ENCODE measurements around the gene LARP6. TPM values are rescaled to one million over a fixed set of nuclear protein-coding genes. Genes with fewer than 3 reads are reported as not detected.

Gene LARP6
- 10 to 100 TPM; 31.8 to 73.1 (median 45.0) TPM for total RNA-seq
- polyA plus RNA-seq, result 10 to 100 TPM; 18.9 to 32.7 TPM
- long read RNA-seq, donor 1, full-length matches to known transcripts, result 65 of 78 reads
- long read RNA-seq, donor 1, partial matches to known transcripts, result 2 of 78 reads
- long read RNA-seq, donor 1, other reads (novel, unspliced or antisense), result 11 of 78 reads
- long read RNA-seq, donor 2, full-length matches to known transcripts, result 12 of 29 reads
- long read RNA-seq, donor 2, partial matches to known transcripts, result 1 of 29 reads
- long read RNA-seq, donor 2, other reads (novel, unspliced or antisense), result 16 of 29 reads
- long read RNA-seq, donor 3, full-length matches to known transcripts, result 87 of 105 reads
- long read RNA-seq, donor 3, partial matches to known transcripts, result 4 of 105 reads
- long read RNA-seq, donor 3, other reads (novel, unspliced or antisense), result 14 of 105 reads

- peak within 1 kb of the TSS; percentile 75 to 96 (median 90) for H3K27ac ChIP-seq
- H3K36me3 ChIP-seq, result peaks cover 0 to 18% (median 3%) of the 10 kb centered on the region in 9 donors
- no peaks in the 10 kb centered on the region for H3K9me3 ChIP-seq
- 1 to 6% (median 4%) methylated on average over 10 to 78 of the region's 78 CpGs for WGBS, 4 donors
- ATAC-seq, result peak; percentile 29 to 82 (median 68)
- H3K27me3 ChIP-seq, result peaks cover 0 to 16% (median 0%) of the 10 kb centered on the region in 9 donors
- H3K4me3 ChIP-seq, result peak within 1 kb of the TSS; percentile 69 to 97 (median 82)
- TF ChIP-seq POLR2A (IDR thresholded peaks at IDR 0.05) (peak in 1 of 2 donors; percentile 68), CTCF (IDR thresholded peaks at IDR 0.05) (no peak)
- peaks cover 0 to 57% (median 24%) of the 10 kb centered on the region in 12 donors for H3K4me1 ChIP-seq
- peak; percentile 72 to 82 (median 76) for DNase-seq
- intact Hi-C loops (cut with DNase I), result no loop called here
These were observed at the start of gene LARP6 for GRCh38 chr15:70853973-70854665. Gene LARP6 (minus strand): TSS chr15:70854157. CDS start chr15:70854088, 69 bp downstream.

GRCh38 chr15:70902107-70902506 is 48.1 kb upstream of the LARP6 start:
- H3K4me1 ChIP-seq, result no peaks in the 10 kb centered on the region
- no peak overlapping the region for H3K4me3 ChIP-seq
- H3K36me3 ChIP-seq, result peaks cover 0 to 68% (median 3%) of the 10 kb centered on the region in 9 donors
- H3K9me3 ChIP-seq, result peaks cover 0 to under 1% (median 0%) of the 10 kb centered on the region in 12 donors
- no peak for DNase-seq
- no peak for ATAC-seq
- H3K27ac ChIP-seq, result no peak overlapping the region
- TF ChIP-seq POLR2A (IDR thresholded peaks at IDR 0.05), result no peak
- TF ChIP-seq CTCF (IDR thresholded peaks at IDR 0.05), result no peak
- 95 to 100% (median 99%) methylated on average over 1 of the region's 1 CpG for WGBS, 4 donors
- no peaks in the 10 kb centered on the region for H3K27me3 ChIP-seq
- intact Hi-C loops (cut with DNase I), result no loop called here

- peaks cover 0 to 30% (median 0%) of the 10 kb centered on the region in 9 donors for H3K36me3 ChIP-seq
- peak overlapping the region; percentile 19 to 83 (median 68) for H3K27ac ChIP-seq
- intact Hi-C loops (cut with DNase I), result loop anchor here (2.0 to 10.0 kb wide), 7 partner anchors 112 to 552 kb away; no protein-coding TSS in a partner anchor
- no peak for TF ChIP-seq POLR2A (IDR thresholded peaks at IDR 0.05)
- TF ChIP-seq CTCF (IDR thresholded peaks at IDR 0.05), result peak; percentile 23 to 71 (median 56)
- peak in 4 of 5 donors; percentile 18 to 48 (median 40) for DNase-seq
- H3K4me1 ChIP-seq, result peaks cover 0 to 23% (median 6%) of the 10 kb centered on the region in 12 donors
- no peaks in the 10 kb centered on the region for H3K9me3 ChIP-seq
- 7 to 8% (median 7%) methylated on average over 10 of the region's 10 CpGs for whole genome bisulfite sequencing, 4 donors
- H3K27me3 ChIP-seq, result peaks cover 0 to 3% (median 0%) of the 10 kb centered on the region in 9 donors
- peak; percentile 51 to 76 (median 74) for ATAC-seq
- H3K4me3 ChIP-seq, result peak overlapping the region; percentile 33 to 83 (median 74)
These were observed 39.1 kb upstream of the LARP6 start for GRCh38 chr15:70892912-70893560.

Data from heart left ventricle (tissue), 16 donors.